Peyer's patch (tissue), 4 donors: Measurements from ENCODE around the gene UNC5A. TPM values are rescaled to one million over a fixed set of nuclear protein-coding genes. Genes with fewer than 3 reads are reported as not detected.

Experiments used
- DNase-seq, 3 donors: peaks; one replicate each; pipeline ENCODE4 v3.0.0-alpha.2; 2017 to 2019
- H3K27ac ChIP-seq, 4 donors: fragments of 200-600 bp; sonication (generic); one replicate each; pipeline ENCODE4 v1.5.1; 2016 to 2019
- H3K27me3 ChIP-seq, 2 donors: fragments of 200-600 bp; sonication (generic); one replicate each; pipeline ENCODE4 v1.5.1; 2019
- H3K36me3 ChIP-seq, 3 donors: fragments of 200-600 bp; sonication (generic); one replicate each; pipeline ENCODE4 v1.5.1; 2016 to 2019
- H3K4me1 ChIP-seq, 4 donors: fragments of 200-600 bp; sonication (generic); one replicate each; pipeline ENCODE4 v1.5.1; 2016 to 2019
- H3K4me3 ChIP-seq, 4 donors: fragments of 200-600 bp; sonication (generic); 1 replicate in 3 of 4; 2 replicates in 1 of 4; pipeline ENCODE4 v1.5.1; 2016 to 2019; ENCODE audit warnings: mild to moderate bottlenecking in 1 of 4
- H3K9me3 ChIP-seq, 4 donors: fragments of 200-600 bp; sonication (generic); one replicate each; pipeline ENCODE4 v1.5.1; 2016 to 2019; ENCODE audit warnings: mild to moderate bottlenecking in 1 of 4
- CTCF ChIP-seq, 6 experiments: fragments of 450-650 bp in 4 of 6; fragments of 200-600 bp in 2 of 6; sonication (generic) in 1 of 6; IDR thresholded peaks; one replicate each; pipeline ENCODE4 v1.5.1; 2017 to 2019; ENCODE audit warnings: antibody characterized with exemption in 6 of 6, mild to moderate bottlenecking in 3 of 6, moderate library complexity in 1 of 6
- POLR2A ChIP-seq, 2 donors: fragments of 450-650 bp; IDR thresholded peaks; one replicate each; pipeline ENCODE4 v1.5.1; 2017; ENCODE audit warnings: antibody characterized with exemption in 2 of 2, mild to moderate bottlenecking in 2 of 2, moderate library complexity in 2 of 2
- total RNA-seq, 4 donors: library from RNA; depleted of rRNA; stranded (reverse); fragments of >200 nt; gene quantifications; one replicate each; pipeline ENCODE4 v1.1.0, GENCODE V29; 2016

Gene UNC5A
- total RNA-seq, 4 donors from 2014 or later: 0.18 TPM; not detected in 3

GRCh38 chr5:176899946-176900779 lies 89.8 kb downstream of the UNC5A start:
- no peak for DNase-seq
- H3K4me1 ChIP-seq: no peaks in the 10 kb centered on the region
- no peak overlapping the region for H3K27ac ChIP-seq
- no peak overlapping the region for H3K4me3 ChIP-seq
- no peaks in the 10 kb centered on the region for H3K9me3 ChIP-seq
- H3K27me3 ChIP-seq: no peaks in the 10 kb centered on the region
- TF ChIP-seq POLR2A (IDR thresholded peaks at IDR 0.05) (no peak), CTCF (IDR thresholded peaks at IDR 0.05) (no peak)
- H3K36me3 ChIP-seq: peaks cover 0 to 19% (median 0%) of the 10 kb centered on the region in 3 donors

GRCh38 chr5:176900780-176901204 lies 90.4 kb downstream of the UNC5A start:
- Histone ChIP-seq H3K4me3 (no peak overlapping the region), H3K27ac (no peak overlapping the region), H3K27me3 (no peaks in the 10 kb centered on the region), H3K9me3 (no peaks in the 10 kb centered on the region), H3K36me3 (peaks cover 0 to 26% (median 0%) of the 10 kb centered on the region in 3 donors), H3K4me1 (no peaks in the 10 kb centered on the region)
- TF ChIP-seq CTCF (IDR thresholded peaks at IDR 0.05) (no peak), POLR2A (IDR thresholded peaks at IDR 0.05) (no peak)
- DNase-seq: no peak

GRCh38 chr5:176901260-176902101 lies 91.1 kb downstream of the UNC5A start:
- Histone ChIP-seq H3K27ac (no peak overlapping the region), H3K4me1 (no peaks in the 10 kb centered on the region), H3K27me3 (no peaks in the 10 kb centered on the region), H3K9me3 (no peaks in the 10 kb centered on the region), H3K4me3 (no peak overlapping the region), H3K36me3 (peaks cover 0 to 33% (median 0%) of the 10 kb centered on the region in 3 donors)
- no peak for DNase-seq
- TF ChIP-seq POLR2A (IDR thresholded peaks at IDR 0.05): no peak
- no peak for TF ChIP-seq CTCF (IDR thresholded peaks at IDR 0.05)

GRCh38 chr5:176902102-176902814 lies 91.9 kb downstream of the UNC5A start:
- Histone ChIP-seq H3K4me1 (no peaks in the 10 kb centered on the region), H3K4me3 (no peak overlapping the region), H3K9me3 (no peaks in the 10 kb centered on the region), H3K27me3 (no peaks in the 10 kb centered on the region), H3K36me3 (peaks cover 0 to 40% (median 0%) of the 10 kb centered on the region in 3 donors), H3K27ac (no peak overlapping the region)
- TF ChIP-seq CTCF (IDR thresholded peaks at IDR 0.05): no peak
- TF ChIP-seq POLR2A (IDR thresholded peaks at IDR 0.05): no peak
- no peak for DNase-seq

GRCh38 chr5:176902911-176903664 lies 92.7 kb downstream of the UNC5A start:
- H3K27ac ChIP-seq: no peak overlapping the region
- H3K4me1 ChIP-seq: no peaks in the 10 kb centered on the region
- no peaks in the 10 kb centered on the region for H3K9me3 ChIP-seq
- no peak for DNase-seq
- peaks cover 0 to 48% (median 0%) of the 10 kb centered on the region in 3 donors for H3K36me3 ChIP-seq
- H3K4me3 ChIP-seq: no peak overlapping the region
- TF ChIP-seq POLR2A (IDR thresholded peaks at IDR 0.05) (no peak), CTCF (IDR thresholded peaks at IDR 0.05) (no peak)
- H3K27me3 ChIP-seq: no peaks in the 10 kb centered on the region
